NCI-H187 (cell line): Measurements from ENCODE around the gene IL23A.

ENCODE experiments used
- DNase-seq, 2 experiments: peaks; one replicate each; lab custom pipeline; 2025; lab: John Stamatoyannopoulos, UW

The IL23A gene

DNA sequence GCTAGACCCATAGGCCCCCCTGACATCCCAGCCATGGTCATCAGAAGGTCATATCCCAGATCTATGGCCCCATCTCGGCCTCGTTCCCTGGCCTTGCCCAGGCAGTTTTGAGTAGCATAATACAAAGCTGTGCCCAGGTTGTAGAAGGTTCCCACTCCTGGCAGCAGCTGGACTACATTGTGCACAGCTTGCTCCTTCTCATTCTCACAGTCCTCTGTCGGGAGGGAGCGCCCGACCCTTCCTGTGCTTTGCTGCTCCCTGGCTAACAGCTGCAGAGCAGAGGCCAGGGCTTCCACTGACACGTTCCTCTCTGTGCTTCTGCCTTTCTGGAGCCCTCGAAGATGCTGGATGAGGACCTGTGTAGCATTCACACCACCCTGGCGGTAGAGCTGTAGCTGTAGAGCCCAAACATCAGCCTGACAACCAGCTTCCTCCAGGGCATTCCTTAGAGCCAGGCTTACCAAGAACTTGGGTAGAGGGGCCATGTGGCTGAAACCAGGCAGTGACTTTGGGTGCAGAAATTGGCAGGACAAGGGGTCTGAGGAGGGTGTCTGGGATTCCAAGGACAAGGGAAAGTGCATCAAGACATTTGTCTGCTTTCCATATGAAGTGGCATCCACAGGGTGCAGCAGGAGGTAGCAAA lies 22.9 kb downstream of the IL23A start:
- DNase-seq = no peak

DNA sequence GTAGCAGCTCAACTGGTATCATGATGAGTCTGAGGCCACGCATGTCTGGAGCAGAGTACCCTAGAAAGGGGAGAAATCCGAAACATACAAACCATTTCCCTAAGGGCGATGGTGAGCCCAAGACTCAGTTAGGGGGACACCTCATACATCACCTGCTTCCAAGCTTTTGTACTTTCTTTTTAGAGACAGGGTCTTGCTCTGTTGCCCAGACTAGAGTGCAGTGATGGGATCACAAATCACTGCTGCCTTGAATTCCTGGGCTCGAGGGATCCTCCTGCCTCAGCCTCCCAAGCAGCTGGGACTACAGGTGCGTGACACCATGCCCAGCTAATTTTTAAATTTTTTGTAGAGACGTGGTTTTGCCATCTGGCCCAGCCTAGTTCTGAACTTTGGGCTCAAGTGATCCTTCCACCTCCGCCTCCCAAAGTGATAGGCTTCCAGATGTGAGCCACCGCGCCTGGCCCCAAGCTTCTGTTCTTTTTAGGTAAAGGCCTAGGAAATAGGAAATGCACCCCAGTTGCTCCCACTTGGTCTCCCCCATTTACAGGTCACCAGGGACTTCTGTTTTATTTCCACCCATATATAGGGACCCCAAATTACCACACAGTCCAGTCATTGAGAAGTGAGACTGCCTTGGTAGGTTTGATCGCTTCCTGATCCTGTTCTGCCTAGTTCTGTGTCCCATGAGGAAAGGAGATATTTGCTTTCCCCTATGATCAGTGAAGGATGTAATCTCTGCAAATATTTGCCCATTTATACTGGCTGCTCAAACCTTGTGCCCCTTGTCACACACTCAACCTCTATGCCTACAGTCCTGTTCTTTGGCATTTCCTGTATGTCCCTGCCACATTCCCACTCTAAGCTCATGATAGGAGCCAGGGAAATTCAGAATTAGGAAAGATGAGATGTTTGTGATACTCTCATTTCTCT lies 23.7 kb downstream of the IL23A start, which contains the start of gene APOF:
APOF (minus strand) TSS at position 728 of the 930 bp plus-strand sequence; CDS start at position 616, 112 bp downstream.
- no peak for DNase-seq

DNA sequence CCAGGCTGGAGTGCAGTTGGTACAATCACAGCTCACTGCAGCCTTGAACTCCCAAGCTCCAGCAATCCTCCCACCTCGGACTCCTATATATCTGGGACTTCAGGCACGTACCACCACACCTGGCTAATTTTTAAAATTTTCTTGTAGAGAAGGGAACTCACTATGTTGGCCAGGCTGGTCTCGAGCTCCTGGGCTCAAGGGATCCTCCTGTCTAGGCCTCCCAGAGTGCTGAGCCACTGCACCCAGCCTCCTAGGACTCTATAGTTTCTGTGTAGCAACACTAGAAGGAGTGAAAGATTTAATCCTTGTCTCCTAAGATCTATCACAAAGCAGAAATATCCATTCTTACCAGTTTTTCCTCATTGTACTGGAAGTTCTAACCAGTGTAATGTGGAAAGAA lies 28.3 kb downstream of the IL23A start:
- DNase-seq = no peak

DNA sequence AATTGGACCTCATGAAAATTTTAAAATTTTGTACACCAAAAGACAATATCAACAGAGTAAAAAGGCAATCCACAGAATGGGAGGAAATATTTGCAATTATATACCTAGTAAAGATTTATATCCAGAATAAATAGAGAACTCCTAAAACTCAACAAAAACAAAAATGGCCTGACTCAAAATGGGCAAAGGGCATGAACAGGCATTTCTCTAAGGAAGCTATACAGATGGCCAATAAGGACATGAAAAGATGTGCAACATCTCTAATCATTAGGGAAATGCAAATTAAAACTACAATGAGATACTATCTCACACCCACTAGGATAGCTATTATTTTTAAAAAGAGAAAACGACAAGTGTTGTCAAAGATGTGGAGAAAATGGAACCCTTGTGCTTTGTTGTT lies 34.8 kb downstream of the IL23A start:
- DNase-seq = no peak

DNA sequence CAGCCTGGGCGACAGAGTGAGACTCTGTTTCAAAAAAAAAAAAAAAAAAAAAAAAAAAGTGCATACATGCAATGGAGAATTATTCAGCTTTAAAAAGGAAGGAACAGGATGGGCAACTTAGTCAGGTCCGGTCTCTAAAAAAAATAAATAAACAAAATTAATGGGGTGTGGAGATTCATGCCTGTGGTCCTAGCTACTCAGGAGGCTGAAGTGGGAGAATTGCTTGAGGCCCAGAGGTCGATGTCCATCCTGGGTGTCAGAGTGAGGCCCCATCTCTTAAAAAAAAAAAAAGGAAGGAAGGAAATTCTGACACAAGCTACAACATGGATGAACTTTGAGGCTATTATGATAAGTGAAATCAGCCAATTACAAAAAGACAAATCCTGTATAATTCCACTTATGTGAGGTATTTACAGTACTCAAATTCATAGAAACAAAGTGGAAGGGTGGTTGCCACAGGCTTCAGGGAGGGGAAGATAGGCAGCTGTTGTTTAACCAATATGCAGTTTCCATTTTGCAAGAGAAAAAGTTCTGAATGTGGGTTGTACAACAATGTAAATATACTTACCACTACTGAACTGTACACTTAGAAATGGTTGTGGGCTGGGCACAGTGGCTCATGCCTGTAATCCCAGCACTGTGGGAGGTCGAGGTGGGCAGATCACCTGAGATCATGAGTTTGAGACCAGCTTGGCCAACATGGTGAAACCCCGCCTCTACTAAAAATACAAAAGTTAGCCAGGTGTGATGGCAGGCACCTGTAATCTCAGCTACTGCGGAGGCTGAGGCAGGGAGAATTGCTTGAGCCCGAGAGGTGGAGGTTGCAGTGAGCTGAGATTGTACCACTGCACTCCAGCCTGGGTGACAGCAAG lies 36.3 kb downstream of the IL23A start:
- no peak for DNase-seq

DNA sequence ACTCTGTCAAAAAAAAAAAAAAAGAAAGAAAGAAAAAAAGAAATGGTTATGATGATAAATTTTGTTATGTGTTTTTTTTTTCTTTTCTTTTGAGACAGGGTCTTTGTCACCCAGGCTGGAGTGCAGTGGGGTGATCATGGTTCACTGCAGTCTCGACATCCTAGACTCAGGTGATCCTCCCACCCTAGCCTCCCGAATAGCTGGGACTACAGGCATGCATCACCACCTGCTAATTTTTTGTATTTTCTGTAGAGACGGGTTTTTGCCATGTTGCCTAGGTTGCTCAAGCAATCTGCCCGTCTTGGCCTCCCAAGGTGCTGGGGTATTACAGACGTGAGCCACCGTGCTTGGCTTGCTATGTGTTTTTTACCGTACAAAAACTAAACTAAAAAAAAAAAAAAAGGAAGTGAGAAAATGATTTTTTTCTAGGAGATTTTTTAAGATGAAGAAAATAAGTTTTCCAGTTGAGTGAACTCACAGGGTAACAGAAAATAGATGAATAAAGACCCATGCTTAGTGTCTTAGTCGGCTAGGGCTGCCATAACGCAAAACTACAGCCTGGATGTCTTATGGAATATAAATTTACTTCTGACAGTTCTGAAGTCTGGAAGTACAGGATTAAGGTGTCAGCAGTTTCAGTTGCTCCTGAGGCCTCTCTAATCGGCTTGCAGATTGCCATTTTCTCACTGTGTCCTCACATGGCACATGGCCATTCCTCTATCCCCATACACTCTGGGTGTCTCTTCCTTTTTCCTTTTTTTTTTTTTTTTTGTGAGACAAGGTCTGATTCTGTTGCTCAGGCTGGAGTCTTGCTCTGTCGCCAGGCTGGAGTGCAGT lies 37.1 kb downstream of the IL23A start:
- no peak for DNase-seq

DNA sequence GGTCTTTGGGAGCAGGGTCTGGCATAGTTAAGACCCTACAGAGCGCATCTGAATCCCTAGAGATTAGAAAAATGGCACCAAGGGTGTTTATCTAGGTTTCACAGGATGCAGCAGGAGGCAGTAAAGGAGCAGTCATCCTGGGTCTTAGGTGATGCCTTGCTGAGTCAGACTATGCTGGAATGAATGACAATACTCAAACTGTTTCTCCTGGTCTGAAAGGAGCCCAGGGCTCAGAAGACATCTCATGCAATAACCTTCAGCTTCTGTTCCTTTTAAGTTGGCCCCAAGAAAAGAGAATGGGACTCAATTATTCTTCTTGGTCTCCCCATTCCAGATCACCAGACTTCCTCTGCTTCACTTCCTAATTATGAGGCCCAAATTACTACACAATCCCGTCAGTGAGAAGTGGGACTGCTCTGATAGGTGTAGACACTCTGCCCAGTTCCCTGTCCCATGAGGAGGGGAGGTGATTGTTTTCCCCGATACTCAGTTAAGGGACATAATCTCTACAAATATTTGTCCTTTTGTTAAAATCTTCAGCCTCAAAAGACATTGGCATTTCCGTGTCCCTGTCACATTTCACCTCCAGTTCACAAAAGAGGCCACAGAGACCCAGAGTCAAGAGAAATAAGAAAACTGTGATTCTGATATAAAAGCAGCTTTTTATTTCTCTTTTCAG lies 38.8 kb downstream of the IL23A start:
- DNase-seq = no peak

DNA sequence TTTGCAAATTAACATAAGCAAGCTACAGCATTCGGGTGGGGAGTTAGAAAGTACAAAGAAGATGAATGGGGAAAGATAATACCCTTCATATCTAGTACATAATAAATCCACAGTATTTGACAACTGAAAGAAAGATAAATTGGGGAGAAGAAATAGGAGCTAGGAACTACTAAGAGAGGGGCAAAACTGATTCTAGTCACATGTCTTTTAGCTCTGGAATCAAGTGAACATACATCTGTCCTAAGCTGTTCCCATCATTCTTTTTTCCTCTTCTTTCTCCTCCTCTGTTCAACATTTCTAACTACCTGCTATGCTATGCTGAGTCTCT lies 39.3 kb downstream of the IL23A start:
- no peak for DNase-seq

DNA sequence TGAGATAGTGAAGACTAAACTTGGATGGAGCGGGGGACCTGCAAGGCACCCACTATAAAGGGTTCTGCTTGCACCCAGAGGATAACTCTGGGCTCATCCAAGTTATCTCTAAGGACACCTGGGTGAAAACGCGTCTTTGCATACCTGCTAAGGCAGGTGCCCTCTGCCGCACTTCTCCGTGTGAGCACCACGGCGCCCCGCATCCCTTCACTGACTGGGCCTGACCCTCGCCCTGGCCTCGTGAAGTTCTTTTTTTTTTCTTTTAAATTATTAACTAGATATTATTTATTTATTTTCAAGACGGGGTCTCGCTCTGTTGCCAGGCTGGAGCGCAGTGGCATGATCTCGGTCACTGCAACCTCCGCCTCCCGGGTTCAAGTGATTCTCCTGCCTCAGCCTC lies 43.9 kb downstream of the IL23A start:
- no peak for DNase-seq

DNA sequence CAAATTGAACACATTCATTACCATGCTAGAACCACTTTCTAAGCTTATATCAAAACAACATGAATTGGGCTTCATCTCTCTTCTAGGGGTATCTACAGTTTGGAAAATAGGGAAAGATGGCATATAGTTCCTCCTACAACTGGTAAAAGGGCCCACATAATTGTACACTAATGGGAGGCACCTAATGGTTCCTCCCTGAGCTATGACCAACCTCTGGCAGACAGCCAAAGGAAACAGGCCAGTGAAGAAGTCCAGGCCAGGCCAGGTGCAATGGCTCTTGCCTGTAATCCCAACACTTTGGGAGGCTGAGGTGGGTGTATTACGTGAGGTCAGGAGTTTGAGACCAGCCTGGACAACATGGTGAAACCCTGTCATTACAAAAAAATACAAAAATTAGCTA lies 47.2 kb downstream of the IL23A start:
- no peak for DNase-seq

DNA sequence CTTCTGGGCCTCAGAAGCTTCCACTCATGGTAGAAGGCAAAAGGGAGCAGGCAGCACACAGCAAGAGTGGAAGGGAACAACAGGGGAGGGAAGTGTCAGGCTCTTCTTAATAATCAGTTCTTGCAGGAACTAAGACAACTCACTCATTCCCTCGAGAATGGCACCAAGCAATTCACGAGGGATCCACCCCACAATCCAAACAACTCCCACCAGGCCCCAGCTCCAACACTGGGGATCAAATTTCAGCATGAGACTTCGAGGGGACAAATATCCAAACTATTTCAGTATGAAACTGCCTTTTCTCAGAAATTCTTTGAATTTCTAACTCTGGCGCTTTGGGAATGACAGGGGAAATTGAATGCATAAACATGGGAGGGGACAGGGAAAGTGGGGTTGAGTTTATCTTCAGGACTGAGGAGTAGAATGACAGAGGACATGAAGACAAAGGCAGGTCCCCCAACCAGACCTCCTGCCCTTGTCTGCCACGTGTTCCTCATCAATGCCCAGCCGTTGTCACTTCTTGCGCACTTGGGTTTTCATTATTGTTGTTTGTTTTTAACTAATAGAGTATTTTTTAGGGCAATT lies 48.6 kb downstream of the IL23A start:
- no peak for DNase-seq

DNA sequence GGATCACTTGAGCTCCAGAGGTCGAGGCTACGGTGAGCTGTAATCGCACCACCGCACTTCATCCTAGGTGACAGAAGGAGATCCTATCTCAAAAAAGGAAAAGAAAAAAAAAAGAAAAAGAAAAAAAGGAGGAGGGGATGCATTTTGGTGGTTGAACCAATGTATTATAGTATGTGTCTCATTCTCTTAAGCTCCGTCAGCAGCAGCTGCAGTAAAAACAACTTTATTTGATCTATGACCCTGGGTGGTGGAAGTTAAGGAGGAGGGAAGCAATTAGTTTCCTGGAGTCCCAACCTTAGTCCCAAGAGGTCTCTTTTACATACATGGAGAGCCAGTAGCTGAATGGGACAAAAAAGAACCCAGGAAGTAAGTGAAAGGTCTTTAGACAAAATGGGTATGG lies 50.7 kb downstream of the IL23A start:
- no peak for DNase-seq
